ENCODE data around the gene SHTN1. TPM values are rescaled to one million over a fixed set of nuclear protein-coding genes. Genes with fewer than 3 reads are reported as not detected.

SHTN1 gene
- total and polyA plus RNA-seq, 2 of the 4 experiments (the other 2 are of a cell fraction), result 0.54 to 2.3 TPM

- Histone ChIP-seq H3K27me3 (ENCODE audit: control insufficient read depth, insufficient read depth, low read length) (peaks cover 8% of the 10 kb centered on the region), H3K79me1 (ENCODE audit: low read depth in 1 of 2, low read length in 2 of 2) (no peaks in the 10 kb centered on the region), H3K23ac (ENCODE audit: low read depth, low read length) (no peak overlapping the region), H2BK20ac (ENCODE audit: low read depth, low read length) (no peak overlapping the region), H2BK15ac (ENCODE audit: low read depth, low read length) (no peak overlapping the region), H2AK5ac (ENCODE audit: low read depth, low read length) (no peak overlapping the region), H2BK5ac (ENCODE audit: low read depth, low read length, poor library complexity, severe bottlenecking) (no peak overlapping the region), H4K20me1 (ENCODE audit: insufficient read depth, low read length) (no peaks in the 10 kb centered on the region), H3K18ac (ENCODE audit: low read depth, low read length) (no peak overlapping the region), H4K8ac (ENCODE audit: low read depth in 2 of 2, low read length in 2 of 2) (no peak overlapping the region), H3K9ac (ENCODE audit: low read depth, low read length) (no peak overlapping the region), H3K14ac (replicated peaks; ENCODE audit: low read depth, low read length) (no peak overlapping the region), H3K9me3 (ENCODE audit: control insufficient read depth, insufficient read depth, low read length) (no peaks in the 10 kb centered on the region), H3K4me1 (ENCODE audit: control insufficient read depth, insufficient read depth, low read length) (no peaks in the 10 kb centered on the region), H3K4ac (ENCODE audit: low read depth, low read length) (no peak overlapping the region), H4K91ac (ENCODE audit: insufficient read depth, low read depth, low read length) (no peak overlapping the region), H3K4me2 (ENCODE audit: low read depth, low read length) (no peak overlapping the region), H3K9me1 (ENCODE audit: insufficient read depth, low read length) (no peaks in the 10 kb centered on the region), H3K56ac (ENCODE audit: extremely low read depth, insufficient read depth, low read length) (no peak overlapping the region), H2AK9ac (replicated peaks; ENCODE audit: low read depth, low read length, poor library complexity) (no peak overlapping the region), H3K4me3 (ENCODE audit: insufficient read depth, low read depth, low read length) (no peak overlapping the region), H2AFZ (replicated peaks; ENCODE audit: low read length, poor library complexity) (no peak overlapping the region), H2BK120ac (ENCODE audit: low read depth, low read length) (no peak overlapping the region), H4K5ac (ENCODE audit: low read depth, low read length) (no peak overlapping the region), H3K27ac (ENCODE audit: insufficient read depth, low read length) (no peak overlapping the region), H3K36me3 (ENCODE audit: control insufficient read depth, insufficient read depth, low read length) (no peaks in the 10 kb centered on the region)
- POLR2A ChIA-PET (ENCODE audit: unreplicated experiment), result no interaction called here
- TF ChIP-seq RAD21 (IDR thresholded peaks at IDR 0.05; ENCODE audit: low read length) (no peak), USF2 (IDR thresholded peaks at IDR 0.05; ENCODE audit: low read depth, low read length) (no peak), SMC3 (IDR thresholded peaks at IDR 0.05; ENCODE audit: low read depth, low read length) (no peak), FOS (IDR thresholded peaks at IDR 0.05; ENCODE audit: low read depth, low read length) (no peak), ELK1 (IDR thresholded peaks at IDR 0.05; ENCODE audit: borderline replicate concordance, low read depth, low read length) (no peak), CTCF (conservative IDR thresholded peaks at IDR 0.05; ENCODE audit: low read depth, low read length) (no peak)
- ATAC-seq (ENCODE audit: low read depth), result no peak
- intact Hi-C loops (cut with micrococcal nuclease) (no loop called here), dilution Hi-C loops (cut with HindIII; ENCODE audit: low sequenced_read_pairs, unreplicated experiment) (no loop called here), in situ Hi-C loops (cut with MboI; ENCODE audit: low sequenced_read_pairs) (no loop called here)
- CTCF ChIA-PET, result no interaction called here
- WGBS, 2 experiments (ENCODE audit: extremely low coverage in 2 of 2, insufficient read length in 1 of 2), result no CpG with 5 or more reads among the region's 2 CpGs
- no peak for DNase-seq
- no TSS peak for BruUV-seq (replicated peaks)
Observed at GRCh38 chr10:116870949-116871348, 134.0 kb downstream of the SHTN1 start.
